Stimulated activated naive CD4-positive, alpha-beta T cell treated with Interleukin-2 at 50 U/mL for 16 hours (primary cell): Measurements from ENCODE around the gene TMPRSS13.

Source experiments
- DNase-seq: peaks from one replicate; lab custom pipeline; 2025; lab: John Stamatoyannopoulos, UW

Gene TMPRSS13

DNA sequence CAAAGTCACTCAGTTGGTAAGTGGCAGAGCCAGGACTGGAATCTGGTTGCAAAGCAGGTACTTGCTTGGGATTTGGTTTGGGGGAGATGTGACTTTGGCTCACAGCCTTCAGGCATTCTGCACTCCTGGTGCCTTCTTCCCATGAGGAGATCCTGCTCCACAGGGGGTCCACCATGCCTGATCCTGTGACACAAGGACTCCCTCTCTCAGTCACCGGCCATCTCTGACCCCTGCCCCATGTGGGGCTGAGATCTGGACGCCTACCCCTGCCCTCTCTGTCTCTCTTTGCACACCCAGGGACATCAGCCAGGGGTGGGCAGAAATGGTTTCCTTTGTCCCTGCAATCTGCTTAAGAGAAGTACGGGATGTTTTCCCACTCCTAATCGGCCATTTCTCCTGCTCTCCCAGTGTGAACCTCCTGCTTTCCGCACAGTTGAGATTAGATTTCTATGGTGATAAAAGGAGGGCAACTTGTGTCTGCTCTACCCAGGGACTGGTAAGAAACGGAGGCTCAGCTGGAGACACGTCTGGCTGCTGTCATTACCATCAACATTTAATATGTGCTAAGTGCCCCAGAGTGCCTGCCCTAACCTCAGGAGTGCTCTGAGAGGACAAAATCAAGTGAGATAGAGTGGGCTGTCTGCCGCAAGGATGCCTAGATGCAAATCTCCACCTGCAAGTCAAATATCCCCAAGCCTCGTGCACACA lies 41.6 kb downstream of the TMPRSS13 start:
- DNase-seq = no peak

DNA sequence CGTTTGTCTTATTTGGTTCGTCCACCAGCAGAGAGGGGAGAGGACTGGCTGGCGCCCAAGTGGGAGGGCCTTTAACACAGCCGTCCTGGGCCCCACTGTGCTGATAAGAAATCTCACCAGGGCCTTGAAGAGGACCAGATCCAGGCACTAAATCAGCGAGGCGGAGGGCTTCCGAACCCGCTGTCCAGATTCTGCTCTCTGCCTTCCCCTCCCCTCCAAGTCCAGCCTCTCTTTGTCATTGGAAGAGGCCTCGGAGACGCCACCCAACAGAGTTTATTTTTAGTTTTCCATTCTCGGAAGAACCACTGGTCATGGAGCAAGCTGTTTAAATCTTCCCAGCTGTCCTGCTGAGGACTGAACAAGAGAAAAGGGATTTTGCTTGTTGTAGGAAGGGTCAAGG lies 43.4 kb downstream of the TMPRSS13 start:
- no peak for DNase-seq

DNA sequence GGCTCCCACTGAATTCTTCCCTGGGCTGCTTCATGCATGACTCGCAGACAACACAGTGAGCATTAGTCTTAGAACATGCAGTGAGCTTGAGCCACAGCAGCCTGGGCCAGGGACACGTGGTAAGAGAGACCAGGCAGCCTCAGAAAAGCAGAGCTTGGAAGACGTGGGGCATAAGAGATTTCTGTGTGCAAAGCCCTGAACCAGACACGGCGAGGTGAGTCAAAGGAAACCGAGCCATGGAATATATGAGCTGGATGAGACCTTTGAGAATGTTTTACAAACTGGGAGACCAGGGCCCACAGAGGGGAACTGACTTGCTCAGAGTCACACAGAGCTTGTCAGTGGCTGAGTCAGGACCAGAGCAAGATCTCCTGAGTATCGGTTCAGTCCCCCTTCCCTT lies 44.2 kb downstream of the TMPRSS13 start:
- DNase-seq = no peak

DNA sequence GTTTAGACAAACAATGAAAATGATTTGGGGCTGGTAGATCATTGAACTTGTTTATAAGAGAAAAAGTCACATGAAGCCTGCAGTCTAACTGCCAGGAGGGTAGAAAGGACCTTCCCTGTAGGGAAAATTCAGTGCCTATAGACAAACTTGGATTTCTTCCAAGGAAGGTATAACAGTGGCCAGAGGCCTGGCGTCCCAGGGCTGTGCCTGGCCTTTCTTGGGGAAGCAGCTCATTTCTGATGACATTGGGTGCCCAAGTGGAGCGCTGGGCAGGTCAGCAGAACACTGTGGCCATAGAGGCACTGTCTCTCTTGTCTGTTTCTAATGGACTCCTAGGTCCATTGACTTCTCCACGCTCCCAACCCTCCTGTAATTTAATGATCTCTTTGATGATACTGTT lies 46.1 kb downstream of the TMPRSS13 start:
- no peak for DNase-seq

DNA sequence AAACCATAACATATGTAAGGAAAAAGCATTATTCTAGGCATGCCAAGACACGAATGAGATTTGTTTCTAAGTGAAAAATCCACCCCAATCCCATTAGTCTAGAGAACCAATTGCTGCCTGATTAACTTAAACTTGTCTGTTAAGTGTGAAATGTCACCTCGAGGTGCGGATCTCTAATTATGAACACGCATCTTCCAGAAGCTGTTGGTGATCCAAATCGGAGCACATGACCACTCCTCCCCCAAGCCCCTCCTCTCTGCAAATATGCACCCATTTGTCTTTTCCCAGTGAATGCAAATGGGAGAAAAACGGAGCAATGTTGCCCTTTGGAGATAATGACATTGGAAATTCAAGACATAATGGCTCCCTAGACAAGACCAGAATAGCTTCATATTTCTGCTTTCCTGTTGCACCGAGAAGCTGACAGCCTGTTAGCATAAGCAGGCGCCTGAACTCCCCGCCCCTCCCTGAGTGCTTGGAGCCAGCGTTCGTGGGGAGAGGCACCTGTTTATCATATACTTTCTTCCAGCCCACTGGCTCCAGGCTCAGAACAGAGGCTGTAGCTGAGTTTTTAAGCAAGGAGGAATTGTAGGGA lies 46.8 kb downstream of the TMPRSS13 start:
- DNase-seq = no peak

DNA sequence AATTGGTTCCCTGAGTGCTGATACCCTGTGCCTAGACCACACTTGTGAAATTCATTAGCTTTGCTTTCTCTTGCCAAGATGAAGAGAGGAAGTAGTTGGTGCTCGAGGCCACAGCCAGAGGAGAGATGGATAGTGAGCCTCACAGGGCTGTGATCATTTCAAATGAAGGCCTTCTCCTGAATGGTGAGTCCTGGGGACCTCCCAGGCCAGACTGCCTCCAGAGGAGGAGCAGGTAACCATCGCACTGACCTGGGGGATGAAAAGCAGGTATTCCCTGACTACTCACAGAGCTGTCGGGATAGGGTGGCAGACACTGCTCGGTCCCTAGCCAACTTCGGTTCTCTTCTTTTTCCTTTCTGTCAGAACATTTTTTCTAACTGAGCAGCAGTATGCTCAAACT lies 48.0 kb downstream of the TMPRSS13 start:
- DNase-seq = no peak

DNA sequence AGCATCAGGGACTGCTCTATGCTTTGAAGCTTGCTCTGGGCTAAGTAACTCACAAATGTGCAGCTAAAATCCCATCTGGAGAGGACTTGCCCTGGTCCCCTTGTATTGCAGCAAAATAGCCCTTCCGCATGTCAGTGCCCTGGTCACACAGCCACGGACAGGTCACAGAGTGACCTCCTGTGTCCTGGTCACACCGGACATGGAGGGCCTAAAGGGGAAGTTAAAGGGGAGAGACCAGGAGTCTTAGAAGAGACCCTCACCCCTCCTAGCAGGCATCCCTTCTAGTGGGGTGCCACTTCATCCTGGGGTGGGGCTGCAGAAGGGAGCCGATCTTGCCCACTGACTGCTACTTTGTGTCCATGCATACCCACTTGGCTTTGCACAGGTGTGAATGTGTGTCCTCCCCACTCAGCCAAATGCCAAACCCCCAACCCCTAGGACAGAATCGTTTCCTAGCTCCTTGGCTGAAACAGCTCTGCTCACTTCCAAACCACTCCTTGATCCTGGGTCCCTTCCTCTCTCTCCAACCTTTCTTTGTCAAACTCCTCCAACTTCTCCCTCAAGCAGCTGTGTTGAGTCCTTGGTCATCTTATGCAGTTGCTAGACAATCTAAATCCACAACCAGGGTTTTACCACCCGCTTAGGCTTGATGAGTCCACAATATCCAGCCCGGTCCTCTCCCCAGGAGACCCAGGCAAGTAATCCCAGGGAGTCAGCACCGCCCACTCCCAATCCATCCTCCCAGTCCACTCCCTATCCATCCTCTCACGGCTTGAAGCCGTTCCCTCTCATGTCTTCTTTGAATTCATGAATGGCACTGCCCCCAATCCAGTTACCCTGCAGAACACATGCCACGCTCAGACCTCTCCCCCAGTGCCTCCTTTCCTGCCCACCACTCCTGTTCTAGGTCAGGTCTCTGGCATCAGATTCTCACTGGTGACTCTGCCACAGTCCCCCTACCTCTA lies 49.4 kb downstream of the TMPRSS13 start:
- no peak for DNase-seq

DNA sequence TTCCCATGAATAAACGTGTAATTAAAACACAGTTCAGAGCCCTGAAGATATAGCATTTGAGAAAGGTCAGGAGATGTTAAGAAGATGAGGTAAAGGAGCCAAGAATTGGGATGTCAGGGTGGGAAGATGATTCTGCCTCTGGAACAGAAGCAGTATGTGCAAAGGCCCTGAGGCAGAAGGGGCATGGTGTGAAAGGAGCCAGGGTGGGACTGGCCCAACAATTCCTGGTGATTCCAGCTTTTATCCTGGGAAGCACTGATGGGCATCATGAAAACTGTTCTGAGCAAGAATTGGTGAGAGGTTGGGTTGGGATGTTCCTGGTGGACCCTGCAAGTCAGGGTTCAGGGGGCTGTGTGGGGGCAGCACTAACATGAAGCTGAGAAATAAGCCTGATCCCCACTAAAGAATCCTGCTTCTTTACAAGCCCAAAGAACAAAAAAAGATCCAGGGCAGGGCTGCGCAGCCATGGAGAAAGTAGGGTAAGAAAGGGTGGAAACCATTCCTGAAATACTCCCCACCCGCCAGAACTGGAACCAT lies 50.2 kb downstream of the TMPRSS13 start:
- DNase-seq = no peak

DNA sequence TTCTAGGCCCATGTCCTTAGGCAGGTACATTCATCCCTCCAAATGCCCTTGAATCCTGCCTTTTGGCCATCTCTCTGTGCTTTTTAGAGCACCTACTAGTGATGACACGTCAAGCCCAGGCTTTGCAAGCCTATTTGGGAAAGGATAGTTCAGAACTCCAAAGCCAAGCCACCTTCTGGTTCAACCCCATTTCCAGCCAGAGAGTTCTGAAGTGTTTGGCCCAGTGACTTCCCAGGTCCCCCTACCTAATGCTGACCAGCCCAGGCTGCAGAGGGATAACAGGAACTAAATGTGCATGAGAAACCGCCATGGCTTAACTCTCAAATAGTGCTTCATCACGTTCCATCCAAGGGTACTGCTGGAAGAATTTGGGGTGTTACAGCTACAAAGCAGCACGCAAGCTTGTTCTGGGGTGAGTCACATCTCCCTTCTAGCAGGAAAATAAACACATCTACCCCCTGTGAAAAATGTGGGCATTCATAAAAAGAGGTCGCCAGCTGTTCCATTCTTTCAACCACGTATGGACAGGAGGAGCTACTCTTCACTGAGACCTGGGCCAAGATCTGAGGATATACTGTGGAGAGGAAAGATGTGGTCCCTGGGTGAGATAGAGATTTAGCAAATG lies 50.8 kb downstream of the TMPRSS13 start:
- no peak for DNase-seq

DNA sequence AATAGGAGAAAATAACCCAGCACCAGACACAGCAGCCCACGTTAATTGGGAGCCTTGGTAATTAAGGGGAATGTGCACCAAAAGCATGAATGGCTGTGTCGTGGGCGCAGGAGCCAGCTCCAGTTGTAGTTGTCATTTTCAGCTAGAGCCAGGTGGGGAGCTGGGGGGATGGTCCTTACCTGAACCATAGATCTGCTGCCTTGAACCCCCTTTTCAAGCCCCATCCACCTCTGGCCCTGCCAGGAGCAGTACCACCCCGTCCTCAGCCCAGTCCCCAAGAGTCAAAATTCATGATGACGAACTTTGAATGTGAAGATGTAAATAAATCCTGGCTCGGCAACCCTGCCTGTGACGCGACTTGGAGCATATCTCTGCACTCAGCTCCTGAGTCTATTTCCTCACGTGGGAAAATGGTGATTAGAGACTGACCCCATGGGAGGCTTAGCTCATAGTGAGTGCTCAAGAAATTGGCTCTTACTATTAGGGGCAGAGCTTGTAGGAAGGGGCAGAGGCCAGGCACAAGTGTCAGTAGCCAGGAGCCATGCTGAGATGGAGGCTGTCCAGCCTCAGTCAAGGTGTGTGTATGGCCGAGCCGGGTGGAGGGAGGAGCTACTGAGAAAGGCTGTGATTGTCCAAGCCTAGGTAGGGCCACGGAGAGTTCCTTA lies 52.0 kb downstream of the TMPRSS13 start:
- DNase-seq = no peak

DNA sequence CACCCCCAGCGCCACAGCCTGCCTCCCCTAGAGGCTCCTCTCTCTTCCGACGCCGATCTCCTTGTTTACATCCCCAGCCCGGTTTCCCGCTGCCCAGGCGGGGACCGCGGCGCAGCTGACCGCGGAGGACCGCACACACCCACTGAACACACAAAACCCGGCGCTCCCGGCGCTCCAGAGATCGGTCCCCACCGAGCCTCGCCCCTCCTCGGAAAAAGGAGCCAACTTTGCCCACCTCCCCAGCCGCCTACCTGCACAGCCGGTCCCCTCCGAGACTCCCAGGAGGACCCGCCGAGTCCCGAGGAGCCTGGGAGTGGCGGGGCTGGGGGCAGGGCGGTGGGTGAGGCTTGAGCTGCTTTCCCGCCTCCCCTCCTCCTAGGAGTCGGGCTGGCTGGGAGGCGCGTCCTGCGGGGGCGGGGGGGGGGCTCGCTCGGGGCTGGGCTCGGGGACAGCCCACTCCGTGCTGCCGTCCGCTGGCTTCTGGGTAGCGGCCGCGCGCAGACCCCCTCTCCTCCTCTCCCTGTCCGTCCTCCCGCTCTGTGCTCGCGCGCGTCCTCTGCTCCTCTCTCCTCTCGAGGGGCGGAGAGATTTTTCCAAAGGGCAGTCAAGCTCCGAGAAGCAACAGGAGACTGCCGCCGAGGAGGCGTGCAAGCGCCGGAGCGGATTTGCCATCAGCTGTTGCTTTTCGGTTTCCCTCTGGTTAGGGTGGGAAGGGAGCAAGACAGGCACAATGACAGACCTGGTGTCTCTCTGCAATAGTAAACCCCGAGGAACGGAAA lies 52.7 kb downstream of the TMPRSS13 start, which contains the start of gene FXYD6:
FXYD6 (minus strand) TSS at position 318 of the 779 bp plus-strand sequence. CDS start 33,882 bp downstream, outside the sequence.
- DNase-seq = no peak

DNA sequence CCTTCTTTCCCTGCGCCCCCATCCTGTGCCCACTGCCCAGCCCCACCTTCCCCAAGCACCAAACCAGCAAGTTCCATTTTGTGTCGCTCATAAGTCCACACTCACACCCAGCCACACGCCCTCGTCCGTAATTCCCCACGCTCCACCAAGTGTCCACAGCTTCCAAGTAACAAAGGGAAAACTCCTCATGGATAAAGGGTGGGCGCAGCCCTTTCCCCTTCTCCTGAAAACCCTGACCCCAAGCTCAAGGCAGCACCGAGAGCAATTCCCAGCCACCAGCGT lies 53.2 kb downstream of the TMPRSS13 start:
- DNase-seq = no peak

DNA sequence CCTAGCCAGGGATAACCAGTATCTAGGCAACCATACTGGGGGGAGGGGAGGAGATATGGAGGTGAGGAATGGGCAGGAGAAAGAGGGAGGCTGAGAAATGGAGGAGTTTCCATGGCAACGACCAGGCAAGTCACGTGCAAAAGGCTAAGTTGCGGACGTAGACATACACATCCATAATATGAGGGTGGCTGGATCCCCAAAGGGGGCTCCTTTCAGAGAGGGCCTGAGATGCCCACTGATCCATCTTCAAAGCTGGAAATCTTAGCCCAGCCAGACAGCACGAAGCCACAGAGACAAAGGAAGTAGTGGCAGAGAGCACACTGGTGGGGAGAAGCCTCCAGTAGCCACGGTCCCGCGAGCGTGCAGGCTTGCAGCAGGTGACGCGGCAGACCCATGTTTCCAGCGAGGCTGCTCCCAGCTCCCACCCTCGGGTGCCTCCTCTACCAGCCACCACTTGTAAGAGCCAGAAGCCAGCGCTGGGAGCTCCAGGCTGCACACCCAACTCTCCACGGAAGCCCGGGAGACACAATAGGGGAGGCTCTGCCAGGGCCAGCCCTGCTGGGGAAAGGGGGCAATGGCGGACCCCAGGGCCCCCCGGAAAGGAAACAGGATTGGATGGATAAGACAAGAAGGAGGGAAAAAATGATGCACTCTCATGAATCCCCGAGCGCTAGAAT lies 53.7 kb downstream of the TMPRSS13 start:
- DNase-seq = no peak

DNA sequence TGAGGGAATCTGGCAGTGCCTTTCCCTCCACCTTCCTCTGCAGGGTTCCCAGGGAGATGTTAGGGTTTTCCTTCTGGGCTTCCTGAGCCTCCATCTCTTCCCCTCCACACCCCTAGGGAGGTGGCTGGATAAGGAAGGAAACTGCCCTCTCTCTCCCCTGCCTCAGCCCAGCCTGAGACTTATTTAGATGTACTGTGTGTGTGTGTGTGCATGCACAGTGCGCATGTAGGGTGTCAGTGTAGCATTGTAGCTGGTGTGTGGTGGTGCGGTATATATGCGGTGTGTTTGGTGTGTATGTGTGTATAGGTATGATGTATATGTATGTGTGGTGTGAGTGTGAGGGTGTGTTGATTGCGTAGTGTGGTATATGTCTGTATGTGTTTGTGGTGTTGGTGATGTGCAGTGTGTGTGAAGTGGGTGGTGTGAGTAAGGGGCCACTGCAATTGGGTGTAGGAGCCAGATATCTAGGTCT lies 54.3 kb downstream of the TMPRSS13 start:
- no peak for DNase-seq

DNA sequence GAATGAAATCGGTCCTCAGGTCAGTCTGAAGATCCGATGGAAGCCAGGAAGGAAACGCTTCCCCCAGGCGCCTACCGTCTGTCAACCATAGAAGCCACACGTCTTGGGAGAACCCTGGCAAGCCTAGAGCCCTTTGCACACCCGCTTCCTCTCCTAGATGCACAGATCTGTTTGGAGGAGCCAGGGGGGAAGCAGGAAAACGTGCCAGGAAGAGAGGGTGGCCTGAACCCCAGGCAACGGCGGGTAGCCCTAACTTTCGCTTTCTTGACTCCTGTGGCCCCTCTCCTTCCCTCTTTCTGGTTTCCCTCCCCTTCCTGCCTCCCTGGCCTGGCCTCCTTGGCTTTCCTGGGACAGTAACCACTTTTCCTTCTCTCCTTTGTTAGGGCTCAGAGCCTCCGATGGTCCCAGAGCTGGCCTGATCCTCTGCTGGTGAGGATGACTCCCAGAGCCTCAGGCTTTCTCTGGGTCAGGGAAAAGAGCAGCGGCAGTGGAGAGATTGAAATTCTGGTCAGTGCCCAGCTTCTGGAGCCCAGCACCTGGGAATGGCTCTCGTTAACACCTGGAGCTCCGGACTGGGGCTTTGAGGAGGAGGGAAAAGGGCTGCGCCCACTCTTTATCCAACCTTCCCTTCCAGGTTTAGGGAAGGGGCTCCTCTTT lies 54.8 kb downstream of the TMPRSS13 start:
- DNase-seq = no peak

DNA sequence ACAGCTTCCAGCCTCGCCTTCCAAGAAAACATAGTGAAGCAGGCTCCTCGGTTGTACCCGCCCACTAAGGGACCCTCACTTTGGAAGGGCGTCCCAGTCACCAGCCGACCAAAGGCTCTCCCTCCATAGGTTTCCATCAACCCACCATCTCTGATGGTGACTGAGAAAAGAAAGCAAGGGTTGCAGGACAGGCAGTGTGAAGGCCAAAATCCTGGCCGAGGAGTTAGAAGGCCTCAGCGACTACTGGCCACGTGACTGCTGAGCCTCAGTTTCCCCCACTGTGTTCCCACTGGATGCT lies 55.4 kb downstream of the TMPRSS13 start:
- DNase-seq = no peak

DNA sequence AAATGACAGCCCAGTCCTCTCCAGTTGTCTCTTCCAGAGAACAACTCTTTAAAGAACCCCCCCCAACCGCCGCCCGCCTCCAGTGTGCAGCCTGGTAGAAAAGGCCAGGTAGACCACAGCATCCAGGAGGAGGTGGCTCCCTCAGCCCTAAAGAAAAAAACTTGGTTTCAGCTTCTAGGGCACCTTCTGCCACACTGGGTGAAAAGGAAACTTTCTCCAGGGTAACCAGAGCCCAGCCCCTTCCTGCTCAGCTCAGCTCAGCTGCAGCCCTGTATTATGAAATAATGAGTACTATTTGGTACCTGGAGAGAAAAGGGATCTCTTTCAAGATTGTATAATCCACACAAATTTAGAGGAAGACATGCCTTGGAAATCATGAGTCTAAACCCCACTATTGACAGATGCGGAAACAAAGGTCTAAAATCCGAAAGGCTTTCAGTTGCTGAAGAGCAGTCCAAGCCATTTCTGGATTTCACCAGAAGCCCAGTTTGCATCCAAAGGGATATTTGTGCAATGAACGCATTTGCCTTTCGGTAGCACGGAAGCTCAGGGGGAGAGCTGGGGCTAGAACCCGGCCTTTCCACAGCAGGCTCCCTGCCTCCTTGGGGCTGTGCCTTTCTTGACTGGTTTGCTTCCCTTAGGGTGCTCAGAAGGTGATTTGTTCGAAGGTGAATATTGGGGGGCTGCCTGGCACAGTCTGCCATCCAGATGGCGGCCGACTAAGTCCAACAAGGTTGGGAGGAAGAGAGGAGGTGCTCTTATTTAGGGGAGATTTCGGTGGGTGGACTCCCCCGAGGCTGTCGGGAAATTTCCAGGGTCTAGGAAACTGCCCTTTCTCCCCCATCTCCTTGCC lies 56.0 kb downstream of the TMPRSS13 start:
- no peak for DNase-seq

DNA sequence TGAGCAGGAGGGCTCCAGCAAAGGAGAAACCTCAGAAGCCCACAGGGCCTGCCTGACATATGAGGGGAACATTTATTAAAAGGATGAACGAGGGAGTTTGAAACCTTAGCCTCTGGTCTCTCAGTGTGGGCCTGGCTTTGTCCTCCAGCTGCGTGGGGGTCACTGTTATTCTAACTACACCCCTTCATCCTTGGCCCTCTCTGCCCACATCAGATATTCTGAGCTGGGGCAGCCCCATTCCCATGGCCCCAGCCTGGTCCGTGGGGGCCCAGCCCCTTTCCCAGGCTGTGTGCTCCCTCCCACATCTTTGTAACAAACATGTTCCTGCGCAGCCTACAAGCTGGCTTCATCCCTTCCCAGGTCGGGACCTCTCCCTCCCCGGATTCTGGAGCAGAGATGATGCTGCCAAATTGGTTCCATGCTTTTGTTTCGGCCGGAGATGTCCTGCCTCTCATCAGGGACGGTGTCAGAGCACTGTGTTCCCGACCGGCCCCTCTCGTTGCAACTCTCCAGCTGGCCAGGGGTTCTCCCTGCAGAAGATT lies 56.7 kb downstream of the TMPRSS13 start:
- DNase-seq = no peak

DNA sequence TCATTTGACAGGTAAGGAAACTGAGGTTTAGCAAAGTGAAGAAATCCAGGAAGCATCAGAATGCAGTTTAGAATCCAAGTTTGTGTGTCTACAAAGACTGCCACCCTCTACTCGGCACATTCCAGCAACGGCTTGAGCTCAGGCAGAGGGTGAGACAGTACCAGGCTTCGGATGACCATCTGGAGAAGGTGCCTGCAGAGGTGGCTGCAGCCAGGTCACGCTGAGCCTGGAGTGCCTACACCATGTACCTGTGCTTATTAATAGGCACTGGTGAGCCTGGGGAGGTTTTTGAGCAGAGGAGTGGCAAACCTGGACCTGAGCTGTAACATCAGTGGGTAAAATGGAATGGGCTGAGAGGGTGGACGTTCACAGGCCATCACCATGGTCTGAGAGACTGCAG lies 57.4 kb downstream of the TMPRSS13 start:
- no peak for DNase-seq
